Activated CD4-positive, alpha-beta T cell treated with anti-CD3 and anti-CD28 coated beads, Interleukin-2, amount 50 U/mL, for 48 hours (primary cell): ENCODE data around the gene MBNL1.

Experiments used
- DNase-seq, 2 experiments: peaks; one replicate each; pipeline ENCODE4 v3.0.0-alpha.2; 2020

The MBNL1 gene

GRCh38 chr3:152457500-152458375, 189.0 kb downstream of the MBNL1 start:
- no peak for DNase-seq

DNA sequence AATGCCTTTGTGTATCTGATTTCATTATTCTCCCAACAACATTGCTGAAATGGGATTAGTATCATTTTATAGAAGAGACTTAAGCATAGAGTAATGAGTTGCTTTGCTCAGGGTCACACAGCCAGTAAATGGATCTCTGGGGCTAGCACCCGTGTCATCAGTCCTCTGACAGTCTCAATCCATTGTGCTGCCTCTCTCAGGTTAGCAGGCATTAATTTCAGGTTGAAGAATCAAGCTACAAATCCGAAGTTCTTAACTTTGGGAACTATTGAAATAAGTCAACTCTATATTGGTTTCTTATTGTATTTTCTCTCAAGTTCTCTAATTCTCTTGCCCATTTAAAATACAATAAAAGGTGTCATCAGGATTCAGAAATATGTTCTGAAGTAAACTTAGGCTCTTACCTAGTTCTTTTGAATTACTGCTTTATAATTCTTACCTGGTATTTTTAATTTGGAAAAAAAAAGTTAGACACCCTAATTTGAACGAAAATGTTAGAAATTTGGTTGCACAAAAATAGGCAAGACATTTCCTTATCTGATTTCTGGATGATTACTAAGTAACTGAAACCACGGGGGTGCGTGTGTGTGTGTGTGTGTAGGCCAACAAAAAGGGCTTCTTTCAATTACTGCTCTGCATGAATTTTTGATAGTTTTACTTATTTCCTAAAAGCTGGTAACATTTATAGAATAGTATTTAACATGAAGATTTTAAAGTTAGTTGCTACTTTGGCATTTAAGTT, 189.8 kb downstream of the MBNL1 start:
- peak; percentile 22 to 39 for DNase-seq

GRCh38 chr3:152459118-152459515, 190.4 kb downstream of the MBNL1 start:
- no peak for DNase-seq

- no peak for DNase-seq
These were observed 190.8 kb downstream of the MBNL1 start for GRCh38 chr3:152459572-152459971.

DNA sequence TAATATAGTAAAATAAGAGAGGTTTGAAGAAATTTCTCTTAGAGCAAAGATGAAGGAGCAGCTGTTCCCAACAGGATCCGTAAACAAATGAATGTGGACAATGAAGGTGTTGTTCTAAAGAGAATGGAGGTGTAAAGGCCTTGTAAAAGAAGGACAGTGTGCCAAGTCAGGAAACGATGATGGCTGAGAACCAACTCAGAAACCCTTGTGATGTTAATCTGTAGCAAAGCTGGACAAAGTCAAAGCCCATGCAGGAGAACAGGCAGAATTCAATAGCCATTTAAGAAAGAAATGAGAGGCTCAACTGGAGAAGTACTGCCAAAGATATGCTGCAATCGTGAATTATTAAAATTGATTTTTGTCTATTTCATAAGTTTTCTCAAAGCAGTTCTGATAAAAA, 192.2 kb downstream of the MBNL1 start:
- DNase-seq: no peak

DNA sequence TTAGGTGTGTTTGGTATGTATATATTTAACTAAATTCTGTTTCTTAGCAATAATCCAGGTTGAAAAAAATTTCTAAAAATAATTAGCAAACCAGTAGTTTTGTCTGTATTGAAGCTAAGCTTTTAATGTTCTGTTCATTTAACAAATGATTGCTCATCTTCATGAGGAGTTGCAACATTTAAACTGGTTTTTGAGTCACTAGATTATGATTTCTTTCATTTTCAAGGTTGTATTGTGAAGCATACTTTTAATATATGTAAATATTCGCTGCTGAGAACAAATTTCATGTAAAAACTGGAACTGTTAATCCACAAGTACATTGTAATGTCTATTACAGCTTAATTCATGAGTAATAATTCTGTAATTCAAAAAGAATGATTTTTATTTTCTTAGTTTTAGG, 192.7 kb downstream of the MBNL1 start:
- no peak for DNase-seq

- DNase-seq: no peak
These were observed 198.1 kb downstream of the MBNL1 start for GRCh38 chr3:152466784-152467183.

DNA sequence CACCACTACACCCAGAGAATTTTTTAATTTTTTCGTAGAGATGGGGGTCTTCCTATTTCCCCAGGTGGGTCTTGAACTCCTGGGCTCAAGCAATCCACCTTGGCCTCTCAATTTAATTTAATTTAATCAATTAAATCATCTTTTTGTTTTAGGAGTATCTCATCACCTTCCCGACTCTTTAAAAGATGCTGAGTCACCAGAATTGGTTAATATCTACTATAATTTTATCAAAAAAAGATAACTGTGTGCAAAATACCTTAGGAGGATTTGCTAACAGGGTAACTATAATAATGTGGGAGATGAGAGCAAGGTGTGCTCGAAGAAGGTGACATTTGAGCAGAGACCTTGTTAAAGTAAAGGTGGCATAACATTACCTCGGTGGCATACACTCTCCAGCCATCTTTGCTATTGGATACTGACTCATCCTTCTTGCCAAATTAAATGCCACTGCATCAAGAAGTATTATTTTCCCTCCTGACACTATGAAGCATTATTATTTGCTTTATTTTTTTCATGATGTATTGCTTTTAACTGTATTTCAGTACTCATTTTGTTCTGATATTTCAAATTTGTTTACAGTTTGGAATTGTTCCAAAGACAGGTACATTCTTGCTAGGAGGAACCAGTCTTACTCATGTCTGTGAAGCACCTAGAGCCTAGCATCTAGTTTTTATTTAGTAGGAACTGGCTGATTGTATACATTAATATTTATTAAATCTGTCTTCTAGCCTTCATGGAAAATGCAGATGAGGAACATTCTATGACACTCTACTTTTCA, 200.7 kb downstream of the MBNL1 start:
- DNase-seq: no peak

- DNase-seq: no peak
These were observed 201.4 kb downstream of the MBNL1 start for GRCh38 chr3:152470095-152470494.

GRCh38 chr3:152470893-152471292, 202.2 kb downstream of the MBNL1 start:
- no peak for DNase-seq

GRCh38 chr3:152471814-152472671, 203.3 kb downstream of the MBNL1 start:
- DNase-seq: peak; percentile 72 to 80

DNA sequence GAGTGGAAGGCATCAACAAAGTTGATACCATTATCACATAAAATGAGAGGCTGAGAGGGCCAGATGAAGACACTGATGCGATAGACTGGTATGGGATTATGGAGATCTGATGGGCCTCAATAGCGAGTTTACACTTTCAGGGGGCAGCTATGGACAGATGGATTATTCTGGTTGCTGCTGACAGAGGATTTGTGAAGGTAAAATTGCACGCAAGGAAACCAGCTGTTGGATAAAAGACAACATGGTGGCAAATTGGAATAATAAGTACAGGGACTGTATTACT, 203.9 kb downstream of the MBNL1 start:
- no peak for DNase-seq

DNA sequence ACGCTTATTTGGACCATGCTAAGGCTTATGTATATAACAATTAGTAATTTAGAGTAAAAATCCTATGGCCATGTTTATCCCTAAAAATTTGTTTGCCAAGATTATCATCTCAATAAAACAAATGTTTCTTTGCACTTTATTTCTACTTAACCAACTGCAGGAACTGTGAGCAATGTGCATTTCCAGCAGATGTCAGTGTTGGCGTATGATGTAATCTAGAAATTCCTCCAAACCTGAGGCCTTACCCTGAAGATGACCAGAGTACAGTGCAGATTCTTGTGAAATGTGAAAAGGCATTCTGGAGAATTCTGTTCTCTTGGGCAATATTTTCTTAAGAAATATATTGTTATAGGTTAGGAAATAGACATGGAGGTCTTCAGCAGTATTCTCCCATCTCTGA, 205.9 kb downstream of the MBNL1 start:
- DNase-seq: no peak

DNA sequence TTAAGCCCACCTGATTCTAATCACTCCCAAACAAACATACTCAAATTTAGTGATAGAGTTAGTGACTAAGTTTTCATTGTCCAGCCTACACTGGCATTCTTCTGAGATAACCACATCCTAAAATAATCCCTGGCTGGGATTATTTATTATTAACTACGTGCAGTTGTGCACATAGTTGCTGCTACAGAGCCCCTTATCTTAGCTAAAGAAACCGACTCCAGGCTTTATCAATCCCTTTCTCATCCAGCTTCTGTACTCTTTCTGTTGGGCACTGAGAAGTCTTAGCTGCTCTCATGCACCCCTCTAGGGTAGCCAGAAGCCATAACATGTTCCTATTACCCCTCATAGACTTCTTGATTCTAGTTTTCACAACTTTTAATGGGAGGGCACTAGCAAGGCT, 208.7 kb downstream of the MBNL1 start:
- DNase-seq: no peak

DNA sequence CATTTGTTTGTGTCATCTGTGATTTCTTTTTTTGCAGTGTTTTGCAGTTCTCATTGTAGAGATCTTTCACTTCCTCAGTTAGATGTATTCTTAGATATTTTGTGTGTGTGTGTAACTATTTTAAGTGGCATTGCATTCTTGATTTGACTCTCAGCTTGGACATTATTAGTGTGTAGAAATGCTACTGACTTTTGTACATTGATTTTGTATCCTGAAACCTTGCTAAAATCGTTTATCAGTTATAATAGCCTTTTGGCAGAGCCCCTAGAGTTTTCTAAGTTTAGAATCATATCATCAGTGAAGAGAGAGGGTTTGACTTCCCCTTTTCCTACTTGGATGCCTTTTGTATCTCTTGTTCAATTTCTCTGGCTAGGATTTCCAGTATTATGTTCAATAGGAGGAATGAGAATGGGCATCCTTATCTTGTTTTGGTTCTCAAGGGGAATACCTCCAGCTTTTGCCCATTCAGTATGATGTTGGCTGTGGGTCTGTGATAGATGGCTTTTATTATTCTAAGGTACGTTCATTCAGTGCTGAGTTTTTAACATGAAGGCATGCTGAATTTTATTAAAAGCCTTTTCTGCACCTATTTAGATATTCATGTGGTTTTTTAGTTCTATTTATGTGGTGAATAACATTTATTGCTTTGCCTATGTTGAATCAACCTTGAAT, 211.7 kb downstream of the MBNL1 start:
- DNase-seq: no peak

- no peak for DNase-seq
These were observed 217.6 kb downstream of the MBNL1 start for GRCh38 chr3:152486364-152486763.

DNA sequence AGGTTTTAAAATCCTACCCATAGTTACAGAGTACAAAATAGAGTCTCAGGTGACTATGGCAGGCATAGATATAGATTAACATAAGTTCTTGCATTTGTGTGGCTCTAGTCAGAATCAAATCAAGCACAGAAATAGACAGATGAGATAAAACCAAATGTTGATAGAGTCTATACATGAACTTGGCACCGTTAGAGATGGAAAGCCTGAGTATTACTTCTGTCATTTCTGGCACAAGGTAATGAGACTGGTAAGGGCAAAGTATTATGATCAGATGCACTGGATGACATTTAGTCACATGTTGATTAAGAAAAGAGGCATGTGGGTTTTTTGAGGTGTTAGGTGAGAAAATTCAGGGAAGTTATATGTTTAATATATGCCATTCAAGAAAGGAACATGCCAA, 219.7 kb downstream of the MBNL1 start:
- no peak for DNase-seq

- no peak for DNase-seq
These were observed 223.2 kb downstream of the MBNL1 start for GRCh38 chr3:152491922-152492321.

DNA sequence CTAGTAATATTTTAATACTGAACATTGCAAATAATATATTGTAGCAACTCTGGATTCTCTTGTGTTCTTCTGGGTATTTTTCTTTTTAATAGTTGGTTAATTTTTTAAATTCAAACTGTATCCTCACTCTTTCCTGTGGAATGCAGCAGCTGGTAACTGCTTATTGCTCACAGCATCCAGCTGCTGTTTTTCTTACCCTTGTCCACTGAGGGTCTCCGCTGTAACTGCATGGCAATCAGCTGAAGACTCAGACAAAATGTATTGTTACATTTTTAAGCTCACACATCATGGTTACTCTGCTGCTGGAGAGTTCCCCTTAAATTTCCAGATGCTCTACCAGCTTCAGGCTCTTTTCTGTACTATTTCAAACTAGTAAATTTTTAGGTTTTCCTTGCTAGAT, 227.6 kb downstream of the MBNL1 start:
- no peak for DNase-seq

GRCh38 chr3:152496716-152497115, 228.0 kb downstream of the MBNL1 start:
- no peak for DNase-seq

GRCh38 chr3:152497457-152497856, 228.7 kb downstream of the MBNL1 start:
- no peak for DNase-seq

DNA sequence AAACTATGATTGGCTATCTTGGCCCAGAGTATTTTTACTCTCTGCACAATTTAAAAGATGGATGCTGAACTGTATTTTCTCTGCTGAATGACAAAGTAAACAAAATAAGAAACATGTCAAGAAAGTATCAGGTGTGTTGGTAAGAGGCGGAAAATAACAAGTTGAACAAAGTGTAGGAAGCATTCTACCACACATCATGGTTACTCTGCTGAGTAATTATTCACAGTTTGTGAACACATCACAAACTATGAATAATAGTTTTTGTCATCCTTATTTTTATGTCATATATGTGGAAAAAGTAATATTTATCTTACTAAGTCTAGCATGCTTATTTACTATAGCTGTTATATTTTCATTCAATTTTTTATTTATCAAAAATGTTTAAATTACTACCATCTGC, 229.2 kb downstream of the MBNL1 start:
- DNase-seq: no peak
